IMR-90 (cell line): ENCODE measurements around the gene OR2A25.

Experiments
- BHLHE40 ChIP-seq: fragments of 150-350 bp; IDR thresholded peaks from 2 replicates; pipeline ENCODE4 v1.6.1; 2016; ENCODE audit warnings: mild to moderate bottlenecking, low read depth, low read length
- CEBPB ChIP-seq: IDR thresholded peaks from 2 replicates; pipeline ENCODE4 v1.6.1; 2012; ENCODE audit warnings: low read depth, low read length, improper control_type of control experiment
- CTCF ChIP-seq: conservative IDR thresholded peaks from 2 replicates; pipeline ENCODE4 v1.5.1; 2012; ENCODE audit warnings: mild to moderate bottlenecking, low read depth, low read length, improper control_type of control experiment
- MXI1 ChIP-seq: IDR thresholded peaks from 2 replicates; pipeline ENCODE4 v1.6.1; 2012; ENCODE audit warnings: low read depth, mild to moderate bottlenecking, low read length, moderate library complexity, borderline replicate concordance
- NFE2L2 ChIP-seq: fragments of 150-350 bp; IDR thresholded peaks from 2 replicates; pipeline ENCODE4 v1.6.1; 2016; ENCODE audit warnings: low read depth, mild to moderate bottlenecking, low read length
- POLR2A ChIP-seq: IDR thresholded peaks from 2 replicates; pipeline ENCODE4 v1.6.1; 2012; ENCODE audit warnings: mild to moderate bottlenecking, low read depth, low read length
- RFX5 ChIP-seq: IDR thresholded peaks from 2 replicates; pipeline ENCODE4 v1.8.0; 2012; ENCODE audit warnings: low read depth, mild to moderate bottlenecking, low read length, moderate library complexity
- SMC3 ChIP-seq: fragments of 150-350 bp; IDR thresholded peaks from 2 replicates; pipeline ENCODE4 v1.6.1; 2016; ENCODE audit warnings: low read depth, mild to moderate bottlenecking, antibody characterized with exemption, low read length, moderate library complexity

GRCh38 chr7:144048648-144049047 is 21.0 kb upstream of the OR2A25 start, which contains the start of gene OR2A5:
- TF ChIP-seq CTCF, result no peak
- no peak for TF ChIP-seq NFE2L2
- TF ChIP-seq RFX5, result no peak
- TF ChIP-seq CEBPB, result no peak
- TF ChIP-seq POLR2A, result no peak
- no peak for TF ChIP-seq SMC3
- TF ChIP-seq MXI1, result no peak
- no peak for TF ChIP-seq BHLHE40
